Astrocyte (in vitro differentiated cells and primary cell): ENCODE measurements around the gene STARD4.

Source experiments
- CTCF ChIP-seq: IDR thresholded peaks from 2 replicates; pipeline ENCODE4 v1.5.1; 2011; ENCODE audit warnings: low read depth, mild to moderate bottlenecking, inconsistent platforms, low read length, moderate library complexity; ENCODE audit not compliant: insufficient read depth
- EZH2 ChIP-seq: IDR thresholded peaks from 2 replicates; pipeline ENCODE4 v1.6.1; 2012; ENCODE audit warnings: mild to moderate bottlenecking, low read length, inconsistent platforms; ENCODE audit not compliant: insufficient read depth

- no peak for TF ChIP-seq CTCF
- TF ChIP-seq EZH2 = no peak
These were observed 39.4 kb upstream of the STARD4 start for GRCh38 chr5:111551569-111552275.
